Embryonic facial prominence (tissue), 1 donor: ENCODE results near the gene UQCRQ.

Experiments
- DNase-seq: peaks from one replicate; pipeline ENCODE4 v3.0.0-alpha.2; 2016; ENCODE audit errors: extremely low spot score

Gene UQCRQ

GRCh38 chr5:132870801-132871200 is 4.4 kb downstream of the UQCRQ start:
- no peak for DNase-seq

- no peak for DNase-seq
Measured at GRCh38 chr5:132871459-132872284, 5.2 kb downstream of the UQCRQ start.

- DNase-seq: no peak
Measured at GRCh38 chr5:132872788-132873118, 6.3 kb downstream of the UQCRQ start.

- no peak for DNase-seq
Measured at GRCh38 chr5:132873119-132873929, 6.9 kb downstream of the UQCRQ start, which contains the start of gene LEAP2. LEAP2 (plus strand) TSS chr5:132873668; CDS start chr5:132873695, 27 bp downstream.

GRCh38 chr5:132873930-132874271 is 7.5 kb downstream of the UQCRQ start:
- DNase-seq: no peak

- no peak for DNase-seq
Measured at GRCh38 chr5:132876020-132876759, 9.7 kb downstream of the UQCRQ start.

- DNase-seq: no peak
Measured at GRCh38 chr5:132877466-132877865, 11.0 kb downstream of the UQCRQ start.

- DNase-seq: no peak
Measured at GRCh38 chr5:132877938-132878337, 11.5 kb downstream of the UQCRQ start.

- no peak for DNase-seq
Measured at GRCh38 chr5:132883261-132883834, 16.9 kb downstream of the UQCRQ start.

GRCh38 chr5:132884548-132884947 is 18.1 kb downstream of the UQCRQ start:
- DNase-seq: no peak

GRCh38 chr5:132886064-132886823 is 19.8 kb downstream of the UQCRQ start:
- no peak for DNase-seq

- no peak for DNase-seq
Measured at GRCh38 chr5:132887283-132887682, 20.8 kb downstream of the UQCRQ start.

- no peak for DNase-seq
Measured at GRCh38 chr5:132889501-132889900, 23.1 kb downstream of the UQCRQ start.

- no peak for DNase-seq
Measured at GRCh38 chr5:132890817-132891216, 24.4 kb downstream of the UQCRQ start.

- DNase-seq: no peak
Measured at GRCh38 chr5:132895719-132896305, 29.4 kb downstream of the UQCRQ start.

- DNase-seq: no peak
Measured at GRCh38 chr5:132896685-132897084, 30.2 kb downstream of the UQCRQ start.

- DNase-seq: no peak
Measured at GRCh38 chr5:132898094-132898493, 31.7 kb downstream of the UQCRQ start.

GRCh38 chr5:132901036-132901435 is 34.6 kb downstream of the UQCRQ start:
- DNase-seq: no peak

GRCh38 chr5:132901730-132902129 is 35.3 kb downstream of the UQCRQ start:
- no peak for DNase-seq

- DNase-seq: no peak
Measured at GRCh38 chr5:132905938-132906337, 39.5 kb downstream of the UQCRQ start.

- no peak for DNase-seq
Measured at GRCh38 chr5:132907161-132907560, 40.7 kb downstream of the UQCRQ start.
